Body of pancreas (tissue), 4 donors: ENCODE measurements around the gene CPXM2.

Experiments used
- CTCF ChIP-seq, 7 experiments: fragments of 450-650 bp in 4 of 7; fragments of 200-600 bp in 3 of 7; sonication (generic) in 3 of 7; IDR thresholded peaks; one replicate each; pipeline ENCODE4 v1.5.1; 2016 to 2019; ENCODE audit warnings: antibody characterized with exemption in 7 of 7
- POLR2A ChIP-seq, 3 donors: fragments of 450-650 bp; IDR thresholded peaks; one replicate each; pipeline ENCODE4 v1.6.1; 2016; ENCODE audit warnings: antibody characterized with exemption in 3 of 3, mild to moderate bottlenecking in 2 of 3

- no peak for TF ChIP-seq POLR2A (IDR thresholded peaks at IDR 0.05)
- no peak for TF ChIP-seq CTCF (IDR thresholded peaks at IDR 0.05)
Observed at GRCh38 chr10:123852411-123852951, 39.1 kb downstream of the CPXM2 start.
